Astrocyte (in vitro differentiated cells and primary cell): ENCODE measurements around the gene TIGAR.

Experiments
- EZH2 ChIP-seq: IDR thresholded peaks from 2 replicates; pipeline ENCODE4 v1.6.1; 2012; ENCODE audit warnings: mild to moderate bottlenecking, low read length, inconsistent platforms; ENCODE audit not compliant: insufficient read depth
- TF ChIP-seq, protein P1 (sequence below): IDR thresholded peaks from 2 replicates; pipeline ENCODE4 v1.5.1; 2011; ENCODE audit warnings: low read depth, mild to moderate bottlenecking, inconsistent platforms, low read length, moderate library complexity; ENCODE audit not compliant: insufficient read depth

GRCh38 chr12:4320497-4320852 lies 538 bp upstream of the TIGAR start:
- TF ChIP-seq, protein P1, sequence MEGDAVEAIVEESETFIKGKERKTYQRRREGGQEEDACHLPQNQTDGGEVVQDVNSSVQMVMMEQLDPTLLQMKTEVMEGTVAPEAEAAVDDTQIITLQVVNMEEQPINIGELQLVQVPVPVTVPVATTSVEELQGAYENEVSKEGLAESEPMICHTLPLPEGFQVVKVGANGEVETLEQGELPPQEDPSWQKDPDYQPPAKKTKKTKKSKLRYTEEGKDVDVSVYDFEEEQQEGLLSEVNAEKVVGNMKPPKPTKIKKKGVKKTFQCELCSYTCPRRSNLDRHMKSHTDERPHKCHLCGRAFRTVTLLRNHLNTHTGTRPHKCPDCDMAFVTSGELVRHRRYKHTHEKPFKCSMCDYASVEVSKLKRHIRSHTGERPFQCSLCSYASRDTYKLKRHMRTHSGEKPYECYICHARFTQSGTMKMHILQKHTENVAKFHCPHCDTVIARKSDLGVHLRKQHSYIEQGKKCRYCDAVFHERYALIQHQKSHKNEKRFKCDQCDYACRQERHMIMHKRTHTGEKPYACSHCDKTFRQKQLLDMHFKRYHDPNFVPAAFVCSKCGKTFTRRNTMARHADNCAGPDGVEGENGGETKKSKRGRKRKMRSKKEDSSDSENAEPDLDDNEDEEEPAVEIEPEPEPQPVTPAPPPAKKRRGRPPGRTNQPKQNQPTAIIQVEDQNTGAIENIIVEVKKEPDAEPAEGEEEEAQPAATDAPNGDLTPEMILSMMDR, result no peak
- TF ChIP-seq EZH2, result no peak
